Activated naive CD4-positive, alpha-beta T cell treated with anti-CD3 and anti-CD28 coated beads, Interleukin-2, amount 10 ng/mL, durations not matched to agents 7 days and 5 days (primary cell): ENCODE results near the gene FCRLB.
A peak's percentile ranks its signal among the peaks of the same experiment; 100 is the strongest.
"Not testable (repeated sequence)": the region's sequence is repeated elsewhere in the genome, so short reads cannot be mapped to it uniquely, and the experiment has no call there.

Experiments used
- CTCF ChIA-PET: fragments of 350-600 bp; sonication (Branson Sonifier 250); formaldehyde crosslinking; loops from one replicate; lab custom pipeline; 2021; ENCODE audit warnings: antibody characterized with exemption; lab: Charles Lee
- DNase-seq: peaks from one replicate; pipeline ENCODE4 v3.0.0-alpha.2; 2020
- H3K27ac Mint-ChIP-seq: one replicate; pipeline ENCODE4 v1.8.0; 2021; ENCODE audit warnings: mild to moderate bottlenecking, moderate library complexity, mixed read lengths
- H3K27me3 Mint-ChIP-seq: one replicate; pipeline ENCODE4 v1.8.0; 2021; ENCODE audit warnings: mild to moderate bottlenecking, mixed read lengths
- H3K36me3 Mint-ChIP-seq: one replicate; pipeline ENCODE4 v1.8.0; 2021; ENCODE audit warnings: mixed read lengths
- H3K4me1 Mint-ChIP-seq: one replicate; pipeline ENCODE4 v1.8.0; 2021; ENCODE audit warnings: mixed read lengths
- H3K4me3 Mint-ChIP-seq: one replicate; pipeline ENCODE4 v1.8.0; 2021; ENCODE audit warnings: mild to moderate bottlenecking, moderate library complexity, mixed read lengths
- H3K9me3 Mint-ChIP-seq: one replicate; pipeline ENCODE4 v1.8.0; 2021; ENCODE audit warnings: mixed read lengths

The FCRLB gene

GRCh38 chr1:161739865-161740566, 18.7 kb downstream of the FCRLB start:
- CTCF ChIA-PET = interaction anchor here (0.8 to 6.9 kb wide), 11 partner anchors 8 to 514 kb away, joined by 3 to 71 read pairs (median 5); partner anchors contain the start of genes DUSP12 and TOMM40L
- Mint-ChIP-seq H3K4me3 (no peak overlapping the region), H3K4me1 (peaks cover 47% of the 10 kb centered on the region)

GRCh38 chr1:161740921-161741320, 19.6 kb downstream of the FCRLB start:
- Mint-ChIP-seq H3K27me3 (peaks cover 31% of the 10 kb centered on the region), H3K36me3 (no peaks in the 10 kb centered on the region), H3K27ac (no peak overlapping the region), H3K9me3 (no peaks in the 10 kb centered on the region), H3K4me1 (peaks cover 48% of the 10 kb centered on the region), H3K4me3 (no peak overlapping the region)
- DNase-seq = no peak
- CTCF ChIA-PET = interaction anchor here (0.9 to 6.9 kb wide), 13 partner anchors 8 to 511 kb away, joined by 3 to 71 read pairs (median 4); partner anchors contain the start of gene DUSP12

More at GRCh38 chr1:161739865-161740566, 18.7 kb downstream of the FCRLB start:
- no peak for DNase-seq
- Mint-ChIP-seq H3K9me3 (no peaks in the 10 kb centered on the region), H3K27me3 (peaks cover 34% of the 10 kb centered on the region), H3K36me3 (no peaks in the 10 kb centered on the region), H3K27ac (no peak overlapping the region)

GRCh38 chr1:161743231-161743630, 21.9 kb downstream of the FCRLB start:
- no peak for DNase-seq
- Mint-ChIP-seq H3K27me3 (peaks cover 30% of the 10 kb centered on the region), H3K36me3 (no peaks in the 10 kb centered on the region), H3K4me1 (peaks cover 47% of the 10 kb centered on the region), H3K27ac (no peak overlapping the region), H3K4me3 (no peak overlapping the region), H3K9me3 (no peaks in the 10 kb centered on the region)
- CTCF ChIA-PET = interaction anchor here (3.3 to 6.9 kb wide), 2 partner anchors 95 to 253 kb away, joined by 10 to 71 read pairs; no protein-coding TSS in a partner anchor

GRCh38 chr1:161747801-161748200, 26.5 kb downstream of the FCRLB start:
- Mint-ChIP-seq H3K27ac (no peak overlapping the region), H3K27me3 (peaks cover 16% of the 10 kb centered on the region), H3K9me3 (no peaks in the 10 kb centered on the region), H3K4me1 (peaks cover 48% of the 10 kb centered on the region), H3K4me3 (no peak overlapping the region), H3K36me3 (peaks cover 12% of the 10 kb centered on the region)
- no peak for DNase-seq
- CTCF ChIA-PET = interaction anchor here (0.9 kb wide), 1 partner anchor 8 kb away, joined by 5 read pairs; no protein-coding TSS in a partner anchor

GRCh38 chr1:161749509-161750407, 28.4 kb downstream of the FCRLB start, which contains the start of gene DUSP12:
DUSP12 (plus strand) TSS chr1:161749786; CDS start chr1:161749802, 16 bp downstream.
- Mint-ChIP-seq H3K4me3 (peak within 1 kb of the TSS; percentile 98), H3K27ac (peak within 1 kb of the TSS; percentile 98), H3K4me1 (peaks cover 41% of the 10 kb centered on the region), H3K36me3 (peaks cover 27% of the 10 kb centered on the region), H3K9me3 (peaks cover 3% of the 10 kb centered on the region), H3K27me3 (peaks cover 11% of the 10 kb centered on the region)
- peak; percentile 91 for DNase-seq
- CTCF ChIA-PET = interaction anchor here (0.7 to 2.7 kb wide), 8 partner anchors 8 to 288 kb away, joined by 3 to 13 read pairs (median 4); partner anchors contain the start of gene OLFML2B

GRCh38 chr1:161763522-161764098, 42.3 kb downstream of the FCRLB start:
- H3K36me3 Mint-ChIP-seq = peaks cover 7% of the 10 kb centered on the region

GRCh38 chr1:161766102-161766981, 45.0 kb downstream of the FCRLB start, which contains the start of gene ATF6:
ATF6 (plus strand) TSS chr1:161766320; CDS start chr1:161766361, 41 bp downstream.
- peaks cover 45% of the 10 kb centered on the region for H3K4me1 Mint-ChIP-seq
- H3K9me3 Mint-ChIP-seq = no peaks in the 10 kb centered on the region
- peak; percentile 87 for DNase-seq
- peak within 1 kb of the TSS; percentile 94 for H3K27ac Mint-ChIP-seq
- peak within 1 kb of the TSS; percentile 96 for H3K4me3 Mint-ChIP-seq
- peaks cover 7% of the 10 kb centered on the region for H3K36me3 Mint-ChIP-seq
- H3K27me3 Mint-ChIP-seq = no peaks in the 10 kb centered on the region
- CTCF ChIA-PET = interaction anchor here (1.8 to 2.1 kb wide), 2 partner anchors 26 to 271 kb away, joined by 4 to 8 read pairs; no protein-coding TSS in a partner anchor

More at GRCh38 chr1:161763522-161764098, 42.3 kb downstream of the FCRLB start:
- Mint-ChIP-seq H3K4me3 (peak overlapping the region; percentile 27), H3K27me3 (no peaks in the 10 kb centered on the region), H3K4me1 (peaks cover 41% of the 10 kb centered on the region), H3K9me3 (no peaks in the 10 kb centered on the region), H3K27ac (peak overlapping the region; percentile 49)
- CTCF ChIA-PET = interaction anchor here (0.6 to 3.0 kb wide), 8 partner anchors 7 to 274 kb away, joined by 3 to 18 read pairs (median 8); partner anchors contain the start of gene DUSP12
- peak; percentile 64 for DNase-seq

- Mint-ChIP-seq H3K27ac (no peak overlapping the region), H3K9me3 (no peaks in the 10 kb centered on the region), H3K27me3 (no peaks in the 10 kb centered on the region), H3K4me3 (peak overlapping the region; percentile 37), H3K36me3 (peaks cover 7% of the 10 kb centered on the region), H3K4me1 (peaks cover 43% of the 10 kb centered on the region)
- CTCF ChIA-PET = interaction anchor here (1.8 to 2.1 kb wide), 2 partner anchors 24 to 269 kb away, joined by 4 to 8 read pairs; no protein-coding TSS in a partner anchor
- no peak for DNase-seq
Observed at GRCh38 chr1:161768461-161768860, 47.1 kb downstream of the FCRLB start.

- no peak overlapping the region for H3K27ac Mint-ChIP-seq
- CTCF ChIA-PET = interaction anchor here (1.6 kb wide), 1 partner anchor 23 kb away, joined by 5 read pairs; no protein-coding TSS in a partner anchor
Observed at GRCh38 chr1:161768986-161769672, 47.8 kb downstream of the FCRLB start.

GRCh38 chr1:161769673-161770045, 48.3 kb downstream of the FCRLB start:
- not testable (repeated sequence) for DNase-seq, H3K27ac Mint-ChIP-seq, H3K36me3 Mint-ChIP-seq, H3K4me3 Mint-ChIP-seq, H3K9me3 Mint-ChIP-seq, H3K27me3 Mint-ChIP-seq
- CTCF ChIA-PET = interaction anchor here (1.6 kb wide), 1 partner anchor 23 kb away, joined by 5 read pairs; no protein-coding TSS in a partner anchor
- H3K4me1 Mint-ChIP-seq = peaks cover 43% of the 10 kb centered on the region

More at GRCh38 chr1:161768986-161769672, 47.8 kb downstream of the FCRLB start:
- peaks cover 43% of the 10 kb centered on the region for H3K4me1 Mint-ChIP-seq
- H3K4me3 Mint-ChIP-seq = no peak overlapping the region
- no peaks in the 10 kb centered on the region for H3K27me3 Mint-ChIP-seq
- DNase-seq = no peak
- H3K9me3 Mint-ChIP-seq = no peaks in the 10 kb centered on the region
- peaks cover 5% of the 10 kb centered on the region for H3K36me3 Mint-ChIP-seq

GRCh38 chr1:161770250-161770649, 48.9 kb downstream of the FCRLB start:
- DNase-seq = no peak
- H3K27me3 Mint-ChIP-seq = no peaks in the 10 kb centered on the region
- CTCF ChIA-PET = interaction anchor here (1.6 kb wide), 1 partner anchor 22 kb away, joined by 5 read pairs; no protein-coding TSS in a partner anchor
- H3K36me3 Mint-ChIP-seq = peaks cover 5% of the 10 kb centered on the region
- peaks cover 38% of the 10 kb centered on the region for H3K4me1 Mint-ChIP-seq
- H3K4me3 Mint-ChIP-seq = no peak overlapping the region
- H3K9me3 Mint-ChIP-seq = no peaks in the 10 kb centered on the region
- no peak overlapping the region for H3K27ac Mint-ChIP-seq

GRCh38 chr1:161771161-161771560, 49.8 kb downstream of the FCRLB start:
- no peak overlapping the region for H3K27ac Mint-ChIP-seq
- H3K9me3 Mint-ChIP-seq = no peaks in the 10 kb centered on the region
- H3K4me3 Mint-ChIP-seq = no peak overlapping the region
- H3K27me3 Mint-ChIP-seq = no peaks in the 10 kb centered on the region
- H3K36me3 Mint-ChIP-seq = peaks cover 5% of the 10 kb centered on the region
- CTCF ChIA-PET = interaction anchor here (1.0 to 2.5 kb wide), 3 partner anchors 8 to 253 kb away, joined by 3 to 10 read pairs (median 7); partner anchors contain the start of gene OLFML2B
- peaks cover 36% of the 10 kb centered on the region for H3K4me1 Mint-ChIP-seq
- peak; percentile 25 for DNase-seq
